OCI-LY3 (cell line): ENCODE measurements around the gene HERC2.

Experiments used
- H2AFZ ChIP-seq: fragments of 200-600, 300-600 bp; shearing (Covaris generic); 2 replicates; pipeline ENCODE4 v1.6.0; 2014; ENCODE audit warnings: antibody characterized with exemption, low read depth, low read length
- H3K27ac ChIP-seq: fragments of 200-600, 300-600 bp; sonication (generic); 2 replicates; pipeline ENCODE4 v1.5.1; 2014; ENCODE audit warnings: mild to moderate bottlenecking, low read length, moderate library complexity, mixed read lengths
- H3K27me3 ChIP-seq: fragments of 200-600, 300-600 bp; sonication (generic); 2 replicates; pipeline ENCODE4 v1.6.1; 2014; ENCODE audit warnings: low read depth, low read length, mixed read lengths
- H3K36me3 ChIP-seq: fragments of 200-600, 300-600 bp; sonication (generic); replicated peaks from 2 replicates; pipeline ENCODE3; 2014; ENCODE audit warnings: low read depth, low read length, mixed read lengths
- H3K4me1 ChIP-seq: fragments of 300-600, 200-600 bp; sonication (generic); 2 replicates; pipeline ENCODE4 v1.6.1; 2014; ENCODE audit warnings: low read length, mixed read lengths
- H3K4me2 ChIP-seq: fragments of 200-600, 300-600 bp; sonication (generic); 2 replicates; pipeline ENCODE4 v1.6.1; 2014; ENCODE audit warnings: low read length, mixed read lengths
- H3K4me3 ChIP-seq: fragments of 300-600, 200-600 bp; sonication (generic); 2 replicates; pipeline ENCODE4 v1.5.1; 2014; ENCODE audit warnings: antibody characterized with exemption, mild to moderate bottlenecking, low read length, moderate library complexity
- H3K79me2 ChIP-seq: fragments of 300-600, 200-600 bp; shearing (Covaris generic); 2 replicates; pipeline ENCODE4 v1.6.1; 2014; ENCODE audit warnings: mild to moderate bottlenecking, low read length, mixed read lengths
- H3K9ac ChIP-seq: fragments of 300-600, 200-600 bp; shearing (Covaris generic); 2 replicates; pipeline ENCODE4 v1.6.0; 2014; ENCODE audit warnings: mild to moderate bottlenecking, low read length, moderate library complexity
- H3K9me3 ChIP-seq: fragments of 200-600, 300-600 bp; shearing (Covaris generic); 2 replicates; pipeline ENCODE4 v1.6.1; 2014; ENCODE audit warnings: low read length, mixed read lengths; ENCODE audit not compliant: insufficient read depth
- H4K20me1 ChIP-seq: fragments of 200-600, 300-600 bp; sonication (generic); 2 replicates; pipeline ENCODE4 v1.6.1; 2016; ENCODE audit warnings: low read length, mixed read lengths; ENCODE audit not compliant: insufficient read depth
- EZH2phosphoT487 ChIP-seq: fragments of 200-600 bp; shearing (Covaris generic); IDR thresholded peaks from 2 replicates; pipeline ENCODE4 v1.6.1; 2018; ENCODE audit warnings: antibody characterized with exemption, mixed run types, low read depth
- TF ChIP-seq, protein P1 (sequence below): fragments of 200-600, 300-600 bp; sonication (generic); IDR thresholded peaks from 2 replicates; pipeline ENCODE4 v1.5.1; 2014; ENCODE audit warnings: antibody characterized with exemption, low read length, low read depth

Gene HERC2

GRCh38 chr15:28118531-28118930, 203.4 kb downstream of the HERC2 start:
- Histone ChIP-seq H3K9me3 (no peaks in the 10 kb centered on the region), H3K27me3 (no peaks in the 10 kb centered on the region), H4K20me1 (no peaks in the 10 kb centered on the region), H3K9ac (no peak overlapping the region), H3K4me2 (no peak overlapping the region), H3K27ac (no peak overlapping the region), H2AFZ (no peak overlapping the region), H3K4me1 (no peaks in the 10 kb centered on the region), H3K4me3 (no peak overlapping the region), H3K36me3 (no peaks in the 10 kb centered on the region), H3K79me2 (no peaks in the 10 kb centered on the region)
- TF ChIP-seq, protein P1, sequence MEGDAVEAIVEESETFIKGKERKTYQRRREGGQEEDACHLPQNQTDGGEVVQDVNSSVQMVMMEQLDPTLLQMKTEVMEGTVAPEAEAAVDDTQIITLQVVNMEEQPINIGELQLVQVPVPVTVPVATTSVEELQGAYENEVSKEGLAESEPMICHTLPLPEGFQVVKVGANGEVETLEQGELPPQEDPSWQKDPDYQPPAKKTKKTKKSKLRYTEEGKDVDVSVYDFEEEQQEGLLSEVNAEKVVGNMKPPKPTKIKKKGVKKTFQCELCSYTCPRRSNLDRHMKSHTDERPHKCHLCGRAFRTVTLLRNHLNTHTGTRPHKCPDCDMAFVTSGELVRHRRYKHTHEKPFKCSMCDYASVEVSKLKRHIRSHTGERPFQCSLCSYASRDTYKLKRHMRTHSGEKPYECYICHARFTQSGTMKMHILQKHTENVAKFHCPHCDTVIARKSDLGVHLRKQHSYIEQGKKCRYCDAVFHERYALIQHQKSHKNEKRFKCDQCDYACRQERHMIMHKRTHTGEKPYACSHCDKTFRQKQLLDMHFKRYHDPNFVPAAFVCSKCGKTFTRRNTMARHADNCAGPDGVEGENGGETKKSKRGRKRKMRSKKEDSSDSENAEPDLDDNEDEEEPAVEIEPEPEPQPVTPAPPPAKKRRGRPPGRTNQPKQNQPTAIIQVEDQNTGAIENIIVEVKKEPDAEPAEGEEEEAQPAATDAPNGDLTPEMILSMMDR = no peak
- TF ChIP-seq EZH2phosphoT487 = no peak

DNA sequence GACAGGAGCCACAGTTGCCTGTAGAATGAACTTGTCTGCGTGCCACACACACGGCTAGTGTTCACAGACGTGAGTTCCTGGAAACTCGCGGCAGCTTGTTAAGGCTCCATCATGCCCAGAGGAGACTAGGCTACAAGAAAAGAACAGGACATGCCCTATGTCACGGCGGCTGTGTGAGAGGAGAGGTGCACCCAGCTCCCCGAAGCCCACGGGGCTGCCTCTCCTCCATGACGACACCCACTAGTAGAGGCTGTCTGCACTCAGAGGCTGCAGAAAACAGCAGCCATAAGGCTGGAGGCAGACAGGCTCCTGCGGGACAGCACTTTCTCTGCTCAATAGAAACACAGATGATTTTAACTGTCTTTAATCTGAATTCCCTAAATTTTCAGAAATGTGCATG, 203.9 kb downstream of the HERC2 start:
- Histone ChIP-seq H3K9me3 (no peaks in the 10 kb centered on the region), H3K36me3 (no peaks in the 10 kb centered on the region)

GRCh38 chr15:28117432-28117990, 204.5 kb downstream of the HERC2 start:
- no peak overlapping the region for H2AFZ ChIP-seq
- H3K79me2 ChIP-seq = no peaks in the 10 kb centered on the region
- H3K4me2 ChIP-seq = no peak overlapping the region
- no peak overlapping the region for H3K4me3 ChIP-seq
- no peaks in the 10 kb centered on the region for H3K4me1 ChIP-seq
- no peaks in the 10 kb centered on the region for H3K9me3 ChIP-seq
- no peaks in the 10 kb centered on the region for H3K27me3 ChIP-seq
- no peak overlapping the region for H3K9ac ChIP-seq
- H3K27ac ChIP-seq = no peak overlapping the region
- no peak for TF ChIP-seq EZH2phosphoT487
- TF ChIP-seq, protein P1 = no peak
- no peaks in the 10 kb centered on the region for H3K36me3 ChIP-seq
- no peaks in the 10 kb centered on the region for H4K20me1 ChIP-seq

More for the DNA sequence above, 203.9 kb downstream of the HERC2 start:
- Histone ChIP-seq H3K79me2 (no peaks in the 10 kb centered on the region), H3K27me3 (no peaks in the 10 kb centered on the region), H3K4me1 (no peaks in the 10 kb centered on the region), H3K4me3 (no peak overlapping the region), H3K9ac (no peak overlapping the region), H3K4me2 (no peak overlapping the region), H2AFZ (no peak overlapping the region), H3K27ac (no peak overlapping the region), H4K20me1 (no peaks in the 10 kb centered on the region)
- TF ChIP-seq EZH2phosphoT487 = no peak
- TF ChIP-seq, protein P1 = no peak

- H3K9ac ChIP-seq = no peak overlapping the region
- H3K9me3 ChIP-seq = no peaks in the 10 kb centered on the region
- no peaks in the 10 kb centered on the region for H4K20me1 ChIP-seq
- no peak for TF ChIP-seq EZH2phosphoT487
- TF ChIP-seq, protein P1 = no peak
- no peaks in the 10 kb centered on the region for H3K27me3 ChIP-seq
- no peak overlapping the region for H3K4me3 ChIP-seq
- H3K27ac ChIP-seq = no peak overlapping the region
- no peak overlapping the region for H2AFZ ChIP-seq
- no peaks in the 10 kb centered on the region for H3K4me1 ChIP-seq
- H3K79me2 ChIP-seq = no peaks in the 10 kb centered on the region
- no peak overlapping the region for H3K4me2 ChIP-seq
- H3K36me3 ChIP-seq = peaks cover under 1% of the 10 kb centered on the region
Observed at GRCh38 chr15:28116521-28117431, 205.2 kb downstream of the HERC2 start.
